GM18867 (cell line): ENCODE measurements around the gene DCXR.

Experiments used
- ATAC-seq: cut with Tn5 transposase; IDR thresholded peaks from one replicate; pipeline ENCODE4 v1.9.1; 2021; ENCODE audit warnings: mild to moderate bottlenecking, moderate library complexity; ENCODE audit not compliant: unreplicated experiment

DCXR gene

GRCh38 chr17:82055965-82056728 lies 18.6 kb upstream of the DCXR start:
- no peak for ATAC-seq

- ATAC-seq = no peak
These were observed 17.8 kb upstream of the DCXR start for GRCh38 chr17:82055023-82055964.

GRCh38 chr17:82054351-82055022 lies 17.0 kb upstream of the DCXR start:
- no peak for ATAC-seq

GRCh38 chr17:82053556-82054263 lies 16.2 kb upstream of the DCXR start:
- no peak for ATAC-seq

- no peak for ATAC-seq
These were observed 15.6 kb upstream of the DCXR start for GRCh38 chr17:82053130-82053529.

GRCh38 chr17:82052638-82053059 lies 15.2 kb upstream of the DCXR start:
- ATAC-seq = no peak

- peak; percentile 50 for ATAC-seq
These were observed 14.5 kb upstream of the DCXR start, which contains the start of the genes GPS1 and RFNG for GRCh38 chr17:82051776-82052637. Gene GPS1 (plus strand): TSS chr17:82051898. CDS start chr17:82051932, 34 bp downstream. Gene RFNG (minus strand): TSS chr17:82051811. CDS start chr17:82051766, 45 bp downstream.

GRCh38 chr17:82050761-82051641 lies 13.5 kb upstream of the DCXR start:
- no peak for ATAC-seq

- ATAC-seq = no peak
These were observed 12.8 kb upstream of the DCXR start for GRCh38 chr17:82050152-82050760.

GRCh38 chr17:82049521-82049971 lies 12.0 kb upstream of the DCXR start:
- ATAC-seq = no peak

- ATAC-seq = no peak
These were observed 11.6 kb upstream of the DCXR start for GRCh38 chr17:82049106-82049505.

GRCh38 chr17:82048571-82048971 lies 11.1 kb upstream of the DCXR start:
- no peak for ATAC-seq

GRCh38 chr17:82047914-82048570 lies 10.5 kb upstream of the DCXR start:
- no peak for ATAC-seq

- ATAC-seq = no peak
These were observed 9.9 kb upstream of the DCXR start for GRCh38 chr17:82047379-82047778.

- ATAC-seq = no peak
These were observed 9.4 kb upstream of the DCXR start for GRCh38 chr17:82046903-82047302.

- ATAC-seq = no peak
These were observed 8.5 kb upstream of the DCXR start for GRCh38 chr17:82045936-82046484.

- ATAC-seq = no peak
These were observed 6.0 kb upstream of the DCXR start for GRCh38 chr17:82043507-82043906.
